Measurements from ENCODE around the gene SPIN2B. TPM values are rescaled to one million over a fixed set of nuclear protein-coding genes. Genes with fewer than 3 reads are reported as not detected.

Gene SPIN2B
- total RNA-seq, 1 experiment from 2014 or later, result 22.1 TPM

GRCh38 chrX:57070185-57070984 lies 51.0 kb downstream of the SPIN2B start:
- DNase-seq (ENCODE audit: low spot score), result no peak

Other genes starting within 250 kb of the SPIN2B start
- gene SPIN3, start 126.0 kb downstream of the SPIN2B start, total RNA-seq (2014; rRNA removed; shearing (Covaris generic)), result 12.4 TPM in 2 replicates
- gene SPIN2A, start 15.8 kb upstream of the SPIN2B start, total RNA-seq (2014; rRNA removed; shearing (Covaris generic)), result 0.16 and 0.57 TPM in 2 replicates
- gene FAAH2, start 165.2 kb upstream of the SPIN2B start, total RNA-seq (2014; rRNA removed; shearing (Covaris generic)), result not detected in 2 replicates